Measurements from ENCODE around the gene RAET1G. TPM values are rescaled to one million over a fixed set of nuclear protein-coding genes. Genes with fewer than 3 reads are reported as not detected.

The RAET1G gene
- total and polyA plus RNA-seq, 9 of the 15 experiments (the other 6 are each of a cell fraction or from before 2014, with no cell fraction given): 0.11 TPM; not detected in 8

GRCh38 chr6:149963462-149964307 lies 40.8 kb upstream of the RAET1G start, which contains the start of gene ULBP1:
Gene ULBP1 (plus strand): TSS chr6:149963943. CDS start chr6:149964050, 107 bp downstream.
- BruUV-seq (replicated peaks): no TSS peak
- H4K20me1 ChIP-seq (replicated peaks; ENCODE audit: control insufficient read depth, insufficient read depth, low read length): no peaks in the 10 kb centered on the region
- H3K4me1 ChIP-seq (replicated peaks in 1 of 2; ENCODE audit: control insufficient read depth in 2 of 2, insufficient read depth in 2 of 2, low read length in 2 of 2): peaks cover 9 to 21% of the 10 kb centered on the region in 2 experiments; a peak in 4 of 5 replicates
- ChIA-PET POLR2A (interaction anchor here (0.8 to 1.0 kb wide), 2 partner anchors 13 to 56 kb away, joined by 5 read pairs; no protein-coding TSS in a partner anchor), CTCF (ENCODE audit: low intra/inter-chr PET ratio) (interaction anchor here (0.5 kb wide), 1 partner anchor 108 kb away, joined by 3 read pairs; no protein-coding TSS in a partner anchor)
- peak within 1 kb of the TSS; percentile 87 for H3K4me2 ChIP-seq (ENCODE audit: insufficient read depth, low read length)
- ATAC-seq: peak; percentile 93
- H3K9me1 ChIP-seq (ENCODE audit: control insufficient read depth, insufficient read depth, low read length): no peaks in the 10 kb centered on the region
- peak within 1 kb of the TSS; percentile 79 for H3K27ac ChIP-seq (ENCODE audit: extremely low read depth, low read depth, low read length)
- H3K4me3 ChIP-seq: peak within 1 kb of the TSS; percentile 46
- peak within 1 kb of the TSS; percentile 99 for H2AFZ ChIP-seq (ENCODE audit: low read depth, low read length)
- no peaks in the 10 kb centered on the region for H3K79me2 ChIP-seq (ENCODE audit: control insufficient read depth, insufficient read depth, low read length)
- intact Hi-C loops (cut with micrococcal nuclease): no loop called here
- no peak for FAIRE-seq
- no peaks in the 10 kb centered on the region for H3K36me3 ChIP-seq (ENCODE audit: control insufficient read depth, insufficient read depth, low read length)
- peaks cover 10% of the 10 kb centered on the region for H3K9me3 ChIP-seq (replicated peaks; ENCODE audit: control insufficient read depth, insufficient read depth, low read depth, low read length)
- peaks cover 0 to 6% of the 10 kb centered on the region in 2 experiments; a peak in 2 of 5 replicates for H3K27me3 ChIP-seq (ENCODE audit: control insufficient read depth in 2 of 2, insufficient read depth in 2 of 2, low read length in 2 of 2)
- WGBS (ENCODE audit: insufficient coverage, low coverage, missing lambda C conversion rate): 6% methylated on average over 49 of the region's 69 CpGs
- in situ Hi-C loops (cut with MboI): no loop called here
- H3K9ac ChIP-seq (ENCODE audit: insufficient read depth in 1 of 2, low read depth in 2 of 2, low read length in 2 of 2): peak within 1 kb of the TSS; percentile 75 to 87
- DNase-seq (ENCODE audit: extremely low read depth in 1 of 4, low spot score in 3 of 4): peak; percentile 90 to 96 (median 94)
- TF ChIP-seq LEF1 (IDR thresholded peaks at IDR 0.05) (peak; percentile 55; the same call in 1 of the 2 replicates), SMARCA5 (IDR thresholded peaks at IDR 0.05) (no peak), DMBX1 (CRISPR knock-in tag; IDR thresholded peaks at IDR 0.05; ENCODE audit: borderline replicate concordance) (no peak), ZBTB40 (IDR thresholded peaks at IDR 0.05) (peak; percentile 62; the same call in 1 of the 2 replicates), ZBTB40 (CRISPR knock-in tag; IDR thresholded peaks at IDR 0.05) (no peak; the same call in 1 of the 2 replicates), TCF3 (CRISPR knock-in tag; IDR thresholded peaks at IDR 0.05) (0 out of 2 replicates have a peak, but pooled peaks have one; percentile 7), ATF6 (CRISPR knock-in tag; IDR thresholded peaks at IDR 0.05) (peak; percentile 36; the same call in 1 of the 2 replicates), ZBTB2 (IDR thresholded peaks at IDR 0.05) (no peak; the same call in none of the 2 replicates)
